ENCODE data around the gene RNF215.

Gene RNF215

GRCh38 chr22:30386960-30387827, at the start of gene RNF215:
TSS of gene RNF215 (minus strand) at chr22:30387411. CDS start at chr22:30387313, 98 bp downstream.
- no peak for DNase-seq

GRCh38 chr22:30436196-30436595, 49.0 kb upstream of the RNF215 start:
- no peak for DNase-seq

- no peak for DNase-seq
Observed at GRCh38 chr22:30435674-30436126, 48.5 kb upstream of the RNF215 start.

GRCh38 chr22:30434843-30435242, 47.6 kb upstream of the RNF215 start:
- DNase-seq, result no peak

GRCh38 chr22:30433773-30434172, 46.6 kb upstream of the RNF215 start:
- DNase-seq, result no peak

GRCh38 chr22:30433227-30433626, 46.0 kb upstream of the RNF215 start:
- DNase-seq, result no peak

GRCh38 chr22:30432520-30432919, 45.3 kb upstream of the RNF215 start:
- DNase-seq, result no peak

- DNase-seq, result no peak
Observed at GRCh38 chr22:30432096-30432495, 44.9 kb upstream of the RNF215 start.

GRCh38 chr22:30430933-30431332, 43.7 kb upstream of the RNF215 start:
- DNase-seq, result no peak

GRCh38 chr22:30429887-30430286, 42.7 kb upstream of the RNF215 start:
- DNase-seq, result no peak

GRCh38 chr22:30427871-30428270, 40.7 kb upstream of the RNF215 start:
- no peak for DNase-seq

- peak; percentile 48 for DNase-seq
Observed at GRCh38 chr22:30426388-30427353, 39.5 kb upstream of the RNF215 start.

GRCh38 chr22:30425616-30426387, 38.6 kb upstream of the RNF215 start, which contains the start of gene MTFP1:
TSS of gene MTFP1 (plus strand) at chr22:30425768. CDS start at chr22:30425880, 112 bp downstream.
- DNase-seq, result peak; percentile 11

- DNase-seq, result no peak
Observed at GRCh38 chr22:30425327-30425615, 38.1 kb upstream of the RNF215 start.

- DNase-seq, result no peak
Observed at GRCh38 chr22:30424534-30425326, 37.5 kb upstream of the RNF215 start.

GRCh38 chr22:30423959-30424533, 36.8 kb upstream of the RNF215 start:
- DNase-seq, result peak; percentile 96

- peak; percentile 41 for DNase-seq
Observed at GRCh38 chr22:30423301-30423958, 36.2 kb upstream of the RNF215 start.

- peak; percentile 20 for DNase-seq
Observed at GRCh38 chr22:30422481-30423300, 35.5 kb upstream of the RNF215 start.

- DNase-seq, result no peak
Observed at GRCh38 chr22:30421695-30422480, 34.7 kb upstream of the RNF215 start.
